Skeletal muscle satellite cell (primary cell): ENCODE measurements around the gene CD226.
"Not testable (repeated sequence)": the region's sequence is repeated elsewhere in the genome, so short reads cannot be mapped to it uniquely, and the experiment has no call there.

Experiments used
- H3K27me3 ChIP-seq: 2 replicates; pipeline ENCODE4 v1.7.0; 2013; ENCODE audit warnings: low read length; ENCODE audit not compliant: control insufficient read depth, insufficient read depth
- H3K36me3 ChIP-seq: 2 replicates; pipeline ENCODE4 v1.7.0; 2013; ENCODE audit warnings: mild to moderate bottlenecking, control low read depth, low read length; ENCODE audit not compliant: insufficient read depth
- H3K4me1 ChIP-seq: 2 replicates; pipeline ENCODE4 v1.7.0; 2013; ENCODE audit warnings: low read length; ENCODE audit not compliant: control insufficient read depth, insufficient read depth
- H3K4me2 ChIP-seq: 2 replicates; pipeline ENCODE4 v1.7.0; 2013; ENCODE audit warnings: mild to moderate bottlenecking, low read length
- H3K4me3 ChIP-seq: 2 replicates; pipeline ENCODE4 v1.7.0; 2013; ENCODE audit warnings: low read length
- H3K9ac ChIP-seq: 2 replicates; pipeline ENCODE4 v1.7.0; 2013; ENCODE audit warnings: mild to moderate bottlenecking, low read depth, low read length, moderate library complexity
- H3K9me3 ChIP-seq: replicated peaks from 2 replicates; pipeline ENCODE4 v1.7.0; 2013; ENCODE audit warnings: mild to moderate bottlenecking, control low read depth, low read length

Gene CD226

GRCh38 chr18:69879051-69879450 lies 68.6 kb downstream of the CD226 start:
- not testable (repeated sequence) for H3K4me2 ChIP-seq, H3K9me3 ChIP-seq, H3K9ac ChIP-seq, H3K4me3 ChIP-seq, H3K4me1 ChIP-seq, H3K27me3 ChIP-seq, H3K36me3 ChIP-seq

DNA sequence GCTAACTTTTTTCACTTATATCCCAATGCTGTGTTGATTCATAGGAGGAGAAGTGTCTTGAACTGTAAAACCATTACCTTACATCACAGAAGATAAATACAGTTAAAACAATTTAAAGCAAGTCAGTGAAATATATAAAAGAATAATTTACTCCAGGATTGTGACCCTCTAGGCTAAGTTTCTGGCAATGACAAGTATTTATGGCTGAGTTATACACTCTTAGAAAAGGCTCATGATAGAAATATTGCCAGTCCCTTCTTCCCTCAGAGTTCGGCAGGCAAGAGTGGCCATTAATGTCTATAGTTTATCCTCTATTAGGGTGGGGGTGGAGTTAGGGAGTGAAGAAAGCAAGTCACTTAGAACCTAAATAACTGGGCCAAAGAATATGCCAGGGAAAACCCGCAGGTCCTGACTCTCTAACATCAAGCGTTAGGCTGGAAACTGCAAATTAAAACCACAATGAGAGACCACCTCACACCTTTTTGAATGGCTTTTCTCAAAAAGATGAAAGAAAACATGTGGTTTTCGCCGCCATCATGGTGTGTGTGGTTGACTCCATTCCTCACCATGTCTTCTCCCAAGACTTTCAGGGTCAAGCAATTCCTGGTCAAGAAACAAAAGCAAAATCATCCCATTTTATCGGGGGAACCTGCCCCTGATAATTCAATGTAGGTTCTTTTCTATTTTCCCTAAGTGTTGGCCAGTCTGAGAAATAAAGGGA lies 69.3 kb downstream of the CD226 start:
- no peak overlapping the region for H3K4me2 ChIP-seq
- H3K4me1 ChIP-seq = no peaks in the 10 kb centered on the region
- no peaks in the 10 kb centered on the region for H3K9me3 ChIP-seq
- H3K27me3 ChIP-seq = no peaks in the 10 kb centered on the region
- no peak overlapping the region for H3K9ac ChIP-seq
- no peaks in the 10 kb centered on the region for H3K36me3 ChIP-seq
- no peak overlapping the region for H3K4me3 ChIP-seq

DNA sequence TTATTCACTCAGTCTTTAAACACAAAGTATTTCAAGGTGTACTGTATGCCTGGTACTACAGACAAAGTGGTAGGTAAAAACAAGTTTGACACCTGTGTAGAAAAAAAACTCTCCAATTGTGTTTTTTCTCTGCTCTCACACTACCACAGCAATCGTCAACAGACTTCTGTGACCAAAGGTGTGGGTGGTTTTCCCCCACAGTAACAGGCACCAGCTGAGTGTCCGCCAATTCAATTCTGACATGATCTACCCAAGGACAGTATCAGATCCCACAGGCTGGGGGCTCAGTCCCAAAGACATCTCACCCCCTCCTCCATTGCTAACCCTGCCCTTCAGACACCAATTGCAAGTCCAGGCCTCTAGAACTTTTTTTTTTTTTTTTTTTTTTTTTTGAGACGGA lies 71.2 kb downstream of the CD226 start:
- no peaks in the 10 kb centered on the region for H3K4me1 ChIP-seq
- H3K9me3 ChIP-seq = no peaks in the 10 kb centered on the region
- H3K4me2 ChIP-seq = no peak overlapping the region
- no peak overlapping the region for H3K4me3 ChIP-seq
- H3K36me3 ChIP-seq = no peaks in the 10 kb centered on the region
- no peak overlapping the region for H3K9ac ChIP-seq
- no peaks in the 10 kb centered on the region for H3K27me3 ChIP-seq

GRCh38 chr18:69874058-69874457 lies 73.6 kb downstream of the CD226 start:
- Histone ChIP-seq H3K9ac (no peak overlapping the region), H3K9me3 (no peaks in the 10 kb centered on the region), H3K4me2 (no peak overlapping the region), H3K27me3 (no peaks in the 10 kb centered on the region), H3K36me3 (no peaks in the 10 kb centered on the region), H3K4me1 (no peaks in the 10 kb centered on the region), H3K4me3 (no peak overlapping the region)

- H3K4me2 ChIP-seq = no peak overlapping the region
- no peaks in the 10 kb centered on the region for H3K9me3 ChIP-seq
- H3K4me3 ChIP-seq = no peak overlapping the region
- H3K36me3 ChIP-seq = no peaks in the 10 kb centered on the region
- no peaks in the 10 kb centered on the region for H3K4me1 ChIP-seq
- no peak overlapping the region for H3K9ac ChIP-seq
- no peaks in the 10 kb centered on the region for H3K27me3 ChIP-seq
These were observed 75.0 kb downstream of the CD226 start for GRCh38 chr18:69872661-69873060.

- H3K27me3 ChIP-seq = no peaks in the 10 kb centered on the region
- no peaks in the 10 kb centered on the region for H3K4me1 ChIP-seq
- H3K4me2 ChIP-seq = no peak overlapping the region
- H3K36me3 ChIP-seq = no peaks in the 10 kb centered on the region
- no peak overlapping the region for H3K9ac ChIP-seq
- H3K4me3 ChIP-seq = no peak overlapping the region
- no peaks in the 10 kb centered on the region for H3K9me3 ChIP-seq
These were observed 76.3 kb downstream of the CD226 start for GRCh38 chr18:69871363-69871762.

DNA sequence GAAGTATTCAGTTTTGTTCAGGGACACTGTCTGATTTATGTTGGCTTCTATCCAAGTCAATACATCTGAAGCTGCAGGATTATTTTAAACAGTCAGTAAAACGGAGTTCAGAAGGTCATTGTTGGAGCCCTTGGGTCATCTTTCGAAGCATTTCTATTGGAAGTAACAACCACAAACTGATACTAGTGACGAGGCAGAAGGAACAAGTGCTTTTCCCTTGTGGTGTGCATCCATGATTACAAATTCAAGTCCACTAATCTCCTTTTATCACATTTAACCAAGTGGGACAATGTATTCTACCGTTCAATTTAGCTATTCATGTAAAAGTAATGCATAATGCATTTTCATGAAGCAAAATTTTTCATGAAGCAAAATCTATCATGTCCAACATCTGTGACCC lies 76.9 kb downstream of the CD226 start:
- H3K4me3 ChIP-seq = no peak overlapping the region
- H3K9ac ChIP-seq = no peak overlapping the region
- H3K27me3 ChIP-seq = no peaks in the 10 kb centered on the region
- H3K4me1 ChIP-seq = no peaks in the 10 kb centered on the region
- H3K36me3 ChIP-seq = no peaks in the 10 kb centered on the region
- H3K4me2 ChIP-seq = no peak overlapping the region
- no peaks in the 10 kb centered on the region for H3K9me3 ChIP-seq

DNA sequence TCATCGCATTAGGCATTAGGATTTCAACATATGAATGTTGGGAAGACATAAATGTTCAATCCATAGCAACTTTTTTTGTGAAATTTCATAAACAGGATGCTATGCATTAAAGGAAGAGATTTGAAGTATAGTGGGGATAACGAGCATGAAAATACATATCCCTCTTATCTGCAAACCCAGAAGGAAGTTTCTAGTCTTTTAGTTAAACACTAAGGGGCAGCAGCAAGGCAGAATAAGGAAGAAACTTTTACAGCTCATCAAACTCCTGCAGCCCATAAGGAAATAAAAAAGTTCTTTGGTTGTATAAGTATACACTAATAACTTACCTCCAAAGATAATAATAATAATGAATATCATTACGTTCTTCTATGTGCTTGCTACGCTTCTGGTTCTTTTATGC lies 81.5 kb downstream of the CD226 start:
- H3K27me3 ChIP-seq = no peaks in the 10 kb centered on the region
- H3K9ac ChIP-seq = no peak overlapping the region
- H3K4me1 ChIP-seq = no peaks in the 10 kb centered on the region
- no peaks in the 10 kb centered on the region for H3K36me3 ChIP-seq
- no peaks in the 10 kb centered on the region for H3K9me3 ChIP-seq
- H3K4me3 ChIP-seq = no peak overlapping the region
- H3K4me2 ChIP-seq = no peak overlapping the region

DNA sequence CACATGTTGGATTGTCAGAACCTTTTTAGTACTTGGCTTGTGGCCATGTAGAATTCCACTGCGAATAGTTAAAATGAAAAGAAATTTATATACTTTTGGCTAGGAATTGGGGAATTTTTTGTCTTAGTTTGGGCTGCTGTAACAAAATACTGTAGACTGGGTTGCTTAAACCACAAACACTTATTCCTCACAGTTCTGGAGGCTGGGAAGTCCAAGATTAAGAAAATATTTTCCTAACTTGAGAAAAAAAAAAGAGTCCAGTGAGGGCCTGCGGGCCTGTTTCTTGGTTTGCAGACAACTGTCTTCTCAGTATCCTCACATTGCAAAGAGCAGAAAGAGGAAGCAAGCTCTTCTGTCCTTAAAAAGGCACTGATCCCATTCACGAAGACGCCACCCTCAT lies 81.9 kb downstream of the CD226 start:
- Histone ChIP-seq H3K9me3 (no peaks in the 10 kb centered on the region), H3K4me2 (no peak overlapping the region), H3K27me3 (no peaks in the 10 kb centered on the region), H3K4me3 (no peak overlapping the region), H3K4me1 (no peaks in the 10 kb centered on the region), H3K9ac (no peak overlapping the region), H3K36me3 (no peaks in the 10 kb centered on the region)

DNA sequence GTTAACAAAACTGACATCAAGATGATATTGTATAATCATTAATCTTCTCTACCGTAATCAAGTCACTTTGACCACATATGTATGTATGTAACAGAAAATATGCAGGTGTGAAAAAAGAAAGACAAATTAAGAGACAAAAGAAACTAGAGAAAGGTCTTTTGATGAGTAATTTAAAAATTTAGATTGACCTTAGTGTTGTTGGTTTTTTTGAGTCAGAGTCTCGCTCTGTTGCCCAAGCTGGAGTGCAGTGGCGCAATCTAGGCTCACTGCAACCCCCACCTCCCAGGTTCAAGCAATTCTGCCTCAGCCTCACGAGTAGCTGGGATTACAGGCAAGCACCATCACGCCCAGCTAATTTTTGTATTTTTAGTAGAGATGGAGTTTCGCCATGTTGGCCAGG lies 82.9 kb downstream of the CD226 start:
- not testable (repeated sequence) for H3K4me2 ChIP-seq, H3K36me3 ChIP-seq, H3K9ac ChIP-seq, H3K27me3 ChIP-seq, H3K4me1 ChIP-seq, H3K9me3 ChIP-seq, H3K4me3 ChIP-seq

DNA sequence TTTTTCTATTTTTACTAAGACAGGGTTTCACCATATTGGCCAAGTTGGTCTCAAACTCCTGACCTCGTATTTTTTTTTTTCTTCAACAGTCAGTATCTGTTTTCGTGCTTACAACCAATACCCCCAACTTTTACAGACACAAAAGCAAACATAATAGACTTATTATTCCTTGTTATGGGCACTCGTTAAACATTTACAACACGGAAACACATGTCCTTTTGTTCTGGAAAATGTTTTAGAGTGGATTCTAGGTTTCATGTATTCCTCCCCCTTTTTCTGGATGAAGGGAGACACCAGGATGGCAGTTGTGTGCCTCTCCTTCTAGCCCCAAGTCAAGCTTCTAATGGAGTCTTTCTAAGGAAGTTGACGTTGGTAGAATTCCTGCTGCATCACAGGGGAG lies 88.8 kb downstream of the CD226 start:
- Histone ChIP-seq H3K36me3 (no peaks in the 10 kb centered on the region), H3K9me3 (no peaks in the 10 kb centered on the region), H3K27me3 (no peaks in the 10 kb centered on the region), H3K9ac (no peak overlapping the region), H3K4me3 (no peak overlapping the region), H3K4me2 (no peak overlapping the region), H3K4me1 (no peaks in the 10 kb centered on the region)

DNA sequence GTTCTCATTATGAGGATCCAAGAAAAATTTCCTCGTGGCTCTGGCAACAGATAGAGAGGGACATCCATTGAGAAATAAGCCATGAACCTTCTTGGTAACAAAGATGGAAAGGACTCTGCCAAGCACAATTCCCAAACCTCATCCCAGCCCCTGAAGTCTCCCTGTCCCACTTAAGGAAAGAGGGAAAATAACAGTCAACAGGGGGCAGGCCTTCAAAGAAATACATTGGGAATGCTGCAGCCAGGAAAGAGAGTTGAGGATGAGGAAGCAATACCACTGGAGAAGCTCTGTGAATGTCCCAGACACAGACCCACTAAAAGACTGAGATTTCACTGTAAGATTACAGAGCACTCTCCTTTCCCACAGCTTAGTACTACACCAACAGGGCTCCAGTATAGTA lies 93.2 kb downstream of the CD226 start:
- Histone ChIP-seq H3K4me1 (no peaks in the 10 kb centered on the region), H3K36me3 (no peaks in the 10 kb centered on the region), H3K9me3 (no peaks in the 10 kb centered on the region), H3K4me3 (no peak overlapping the region), H3K27me3 (no peaks in the 10 kb centered on the region), H3K4me2 (no peak overlapping the region), H3K9ac (no peak overlapping the region)
